ENCODE results near the gene MYL7. TPM values are rescaled to one million over a fixed set of nuclear protein-coding genes. Genes with fewer than 3 reads are reported as not detected.

MYL7 gene
- polyA plus RNA-seq, 4 donors: 0.21 to 13.5 (median 0.36) TPM; not detected in 1

GRCh38 chr7:44100458-44101302 is 40.5 kb downstream of the MYL7 start:
- FAIRE-seq: no peak

GRCh38 chr7:44099669-44100068 is 41.5 kb downstream of the MYL7 start:
- no peak for FAIRE-seq
- Histone ChIP-seq H3K27ac (ENCODE audit: low read depth in 1 of 3, low read length in 2 of 3) (no peak overlapping the region), H3K36me3 (ENCODE audit: control insufficient read depth in 3 of 3, insufficient read depth in 2 of 3, low read depth in 1 of 3, low read length in 3 of 3) (no peaks in the 10 kb centered on the region), H3K9me3 (ENCODE audit: control insufficient read depth in 2 of 2, insufficient read depth in 1 of 2, low read depth in 1 of 2, low read length in 1 of 2) (no peaks in the 10 kb centered on the region), H3K4me1 (ENCODE audit: control insufficient read depth in 3 of 3, insufficient read depth in 2 of 3, low read depth in 1 of 3, low read length in 2 of 3) (no peaks in the 10 kb centered on the region), H3K27me3 (ENCODE audit: control insufficient read depth in 3 of 3, insufficient read depth in 3 of 3, low read length in 3 of 3) (peaks cover 0 to 14% (median 0%) of the 10 kb centered on the region in 3 donors), H3K4me3 (ENCODE audit: low read depth in 1 of 3, low read length in 3 of 3) (no peak overlapping the region)
- DNase-seq: no peak
- 44 to 60% (median 56%) methylated on average over 4 of the region's 4 CpGs for WGBS, 3 donors

More at GRCh38 chr7:44100458-44101302, 40.5 kb downstream of the MYL7 start:
- Histone ChIP-seq H3K4me1 (ENCODE audit: control insufficient read depth in 3 of 3, insufficient read depth in 2 of 3, low read depth in 1 of 3, low read length in 2 of 3) (no peaks in the 10 kb centered on the region), H3K27me3 (ENCODE audit: control insufficient read depth in 3 of 3, insufficient read depth in 3 of 3, low read length in 3 of 3) (peaks cover 0 to 24% (median 0%) of the 10 kb centered on the region in 3 donors), H3K27ac (ENCODE audit: low read depth in 1 of 3, low read length in 2 of 3) (peak overlapping the region; percentile 39 to 84 (median 45)), H3K4me3 (ENCODE audit: low read depth in 1 of 3, low read length in 3 of 3) (no peak overlapping the region), H3K9me3 (ENCODE audit: control insufficient read depth in 2 of 2, insufficient read depth in 1 of 2, low read depth in 1 of 2, low read length in 1 of 2) (no peaks in the 10 kb centered on the region), H3K36me3 (ENCODE audit: control insufficient read depth in 3 of 3, insufficient read depth in 2 of 3, low read depth in 1 of 3, low read length in 3 of 3) (no peaks in the 10 kb centered on the region)
- 58 to 75% (median 70%) methylated on average over 10 of the region's 10 CpGs for WGBS, 3 donors
- DNase-seq: no peak

- no peak overlapping the region for H3K4me3 ChIP-seq (ENCODE audit: low read depth in 1 of 3, low read length in 3 of 3)
- no peak overlapping the region for H3K27ac ChIP-seq (ENCODE audit: low read depth in 1 of 3, low read length in 2 of 3)
- no peaks in the 10 kb centered on the region for H3K4me1 ChIP-seq (ENCODE audit: control insufficient read depth in 3 of 3, insufficient read depth in 2 of 3, low read depth in 1 of 3, low read length in 2 of 3)
- no peaks in the 10 kb centered on the region for H3K9me3 ChIP-seq (ENCODE audit: control insufficient read depth in 2 of 2, insufficient read depth in 1 of 2, low read depth in 1 of 2, low read length in 1 of 2)
- DNase-seq: no peak
- 77 to 88% (median 86%) methylated on average over 6 of the region's 6 CpGs for WGBS, 3 donors
- FAIRE-seq: no peak
- peaks cover 0 to 5% (median 0%) of the 10 kb centered on the region in 3 donors for H3K27me3 ChIP-seq (ENCODE audit: control insufficient read depth in 3 of 3, insufficient read depth in 3 of 3, low read length in 3 of 3)
- H3K36me3 ChIP-seq (ENCODE audit: control insufficient read depth in 3 of 3, insufficient read depth in 2 of 3, low read depth in 1 of 3, low read length in 3 of 3): no peaks in the 10 kb centered on the region
These were observed 42.8 kb downstream of the MYL7 start for GRCh38 chr7:44098092-44099068.

GRCh38 chr7:44097064-44097932 is 43.8 kb downstream of the MYL7 start:
- DNase-seq (no peak), FAIRE-seq (no peak)
- no peaks in the 10 kb centered on the region for H3K36me3 ChIP-seq (ENCODE audit: control insufficient read depth in 3 of 3, insufficient read depth in 2 of 3, low read depth in 1 of 3, low read length in 3 of 3)
- no peaks in the 10 kb centered on the region for H3K4me1 ChIP-seq (ENCODE audit: control insufficient read depth in 3 of 3, insufficient read depth in 2 of 3, low read depth in 1 of 3, low read length in 2 of 3)
- WGBS, 3 donors: 59 to 74% (median 70%) methylated on average over 9 of the region's 9 CpGs
- H3K27me3 ChIP-seq (ENCODE audit: control insufficient read depth in 3 of 3, insufficient read depth in 3 of 3, low read length in 3 of 3): no peaks in the 10 kb centered on the region
- no peak overlapping the region for H3K27ac ChIP-seq (ENCODE audit: low read depth in 1 of 3, low read length in 2 of 3)
- no peak overlapping the region for H3K4me3 ChIP-seq (ENCODE audit: low read depth in 1 of 3, low read length in 3 of 3)
- H3K9me3 ChIP-seq (ENCODE audit: control insufficient read depth in 2 of 2, insufficient read depth in 1 of 2, low read depth in 1 of 2, low read length in 1 of 2): no peaks in the 10 kb centered on the region

- H3K4me1 ChIP-seq (ENCODE audit: control insufficient read depth in 3 of 3, insufficient read depth in 2 of 3, low read depth in 1 of 3, low read length in 2 of 3): no peaks in the 10 kb centered on the region
- 82 to 84% (median 83%) methylated on average over 7 to 8 of the region's 8 CpGs for WGBS, 3 donors
- no peak for FAIRE-seq
- H3K4me3 ChIP-seq (ENCODE audit: low read depth in 1 of 3, low read length in 3 of 3): no peak overlapping the region
- no peak for DNase-seq
- no peak overlapping the region for H3K27ac ChIP-seq (ENCODE audit: low read depth in 1 of 3, low read length in 2 of 3)
- H3K36me3 ChIP-seq (ENCODE audit: control insufficient read depth in 3 of 3, insufficient read depth in 2 of 3, low read depth in 1 of 3, low read length in 3 of 3): no peaks in the 10 kb centered on the region
- no peaks in the 10 kb centered on the region for H3K9me3 ChIP-seq (ENCODE audit: control insufficient read depth in 2 of 2, insufficient read depth in 1 of 2, low read depth in 1 of 2, low read length in 1 of 2)
- H3K27me3 ChIP-seq (ENCODE audit: control insufficient read depth in 3 of 3, insufficient read depth in 3 of 3, low read length in 3 of 3): no peaks in the 10 kb centered on the region
These were observed 44.7 kb downstream of the MYL7 start for GRCh38 chr7:44096326-44096881.

- H3K4me1 ChIP-seq (ENCODE audit: control insufficient read depth in 3 of 3, insufficient read depth in 2 of 3, low read depth in 1 of 3, low read length in 2 of 3): no peaks in the 10 kb centered on the region
- DNase-seq (no peak), FAIRE-seq (no peak)
- H3K9me3 ChIP-seq (ENCODE audit: control insufficient read depth in 2 of 2, insufficient read depth in 1 of 2, low read depth in 1 of 2, low read length in 1 of 2): no peaks in the 10 kb centered on the region
- no peaks in the 10 kb centered on the region for H3K36me3 ChIP-seq (ENCODE audit: control insufficient read depth in 3 of 3, insufficient read depth in 2 of 3, low read depth in 1 of 3, low read length in 3 of 3)
- WGBS, 3 donors: 87 to 96% (median 95%) methylated on average over 3 of the region's 3 CpGs
- H3K4me3 ChIP-seq (ENCODE audit: low read depth in 1 of 3, low read length in 3 of 3): no peak overlapping the region
- H3K27me3 ChIP-seq (ENCODE audit: control insufficient read depth in 3 of 3, insufficient read depth in 3 of 3, low read length in 3 of 3): no peaks in the 10 kb centered on the region
- no peak overlapping the region for H3K27ac ChIP-seq (ENCODE audit: low read depth in 1 of 3, low read length in 2 of 3)
These were observed 45.4 kb downstream of the MYL7 start for GRCh38 chr7:44095781-44096180.

- Histone ChIP-seq H3K9me3 (ENCODE audit: control insufficient read depth in 2 of 2, insufficient read depth in 1 of 2, low read depth in 1 of 2, low read length in 1 of 2) (no peaks in the 10 kb centered on the region), H3K36me3 (ENCODE audit: control insufficient read depth in 3 of 3, insufficient read depth in 2 of 3, low read depth in 1 of 3, low read length in 3 of 3) (no peaks in the 10 kb centered on the region), H3K4me1 (ENCODE audit: control insufficient read depth in 3 of 3, insufficient read depth in 2 of 3, low read depth in 1 of 3, low read length in 2 of 3) (no peaks in the 10 kb centered on the region), H3K27ac (ENCODE audit: low read depth in 1 of 3, low read length in 2 of 3) (peak overlapping the region in 1 of 3 donors; percentile 15), H3K4me3 (ENCODE audit: low read depth in 1 of 3, low read length in 3 of 3) (no peak overlapping the region), H3K27me3 (ENCODE audit: control insufficient read depth in 3 of 3, insufficient read depth in 3 of 3, low read length in 3 of 3) (no peaks in the 10 kb centered on the region)
- FAIRE-seq (no peak), DNase-seq (no peak)
- 54 to 86% (median 82%) methylated on average over 2 of the region's 2 CpGs for WGBS, 3 donors
These were observed 46.1 kb downstream of the MYL7 start for GRCh38 chr7:44094883-44095592.
